GM19324 (cell line): ENCODE measurements around the gene SWSAP1.
"Not testable (repeated sequence)": the region's sequence is repeated elsewhere in the genome, so short reads cannot be mapped to it uniquely, and the experiment has no call there.

ENCODE experiments used
- ATAC-seq: cut with Tn5 transposase; IDR thresholded peaks from one replicate; pipeline ENCODE4 v1.9.1; 2021; ENCODE audit warnings: mild to moderate bottlenecking, moderate library complexity; ENCODE audit not compliant: unreplicated experiment, low FRiP score

Gene SWSAP1, protein sequence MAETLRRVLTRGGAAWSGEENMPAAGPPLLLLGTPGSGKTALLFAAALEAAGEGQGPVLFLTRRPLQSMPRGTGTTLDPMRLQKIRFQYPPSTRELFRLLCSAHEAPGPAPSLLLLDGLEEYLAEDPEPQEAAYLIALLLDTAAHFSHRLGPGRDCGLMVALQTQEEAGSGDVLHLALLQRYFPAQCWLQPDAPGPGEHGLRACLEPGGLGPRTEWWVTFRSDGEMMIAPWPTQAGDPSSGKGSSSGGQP

DNA sequence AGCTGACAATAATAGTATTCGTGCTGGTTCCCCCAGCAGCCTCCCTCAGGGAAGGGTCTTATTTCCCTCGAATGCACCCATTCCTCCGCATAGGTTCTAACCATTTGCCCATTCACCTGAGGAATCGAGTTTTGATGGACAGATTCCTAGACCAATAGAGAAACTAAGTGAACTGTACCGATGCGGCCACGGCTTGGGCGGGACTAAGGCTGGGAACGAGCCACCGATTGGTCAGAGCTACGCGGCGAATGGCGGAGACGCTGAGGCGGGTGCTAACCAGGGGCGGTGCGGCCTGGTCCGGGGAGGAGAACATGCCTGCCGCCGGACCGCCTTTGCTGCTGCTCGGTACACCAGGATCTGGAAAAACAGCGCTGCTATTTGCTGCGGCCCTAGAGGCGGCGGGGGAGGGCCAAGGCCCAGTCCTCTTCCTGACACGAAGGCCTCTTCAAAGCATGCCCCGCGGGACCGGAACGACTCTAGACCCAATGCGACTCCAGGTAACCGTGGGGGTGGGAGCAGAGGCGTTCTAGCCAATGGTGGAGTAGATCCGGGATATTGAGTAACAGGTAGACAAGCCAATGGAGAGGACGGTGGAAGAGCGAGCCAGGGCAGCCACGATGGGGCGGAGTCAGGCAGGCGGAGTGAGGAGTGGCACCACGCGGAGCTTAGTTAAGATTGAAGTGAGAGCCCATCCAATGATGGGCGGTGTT lies at the start of gene SWSAP1:
Gene SWSAP1, plus strand, starts transcription at position 234 of the 710 bp plus-strand sequence. Its CDS starts 15 bp downstream, at position 249.
- ATAC-seq, result peak; percentile 91

DNA sequence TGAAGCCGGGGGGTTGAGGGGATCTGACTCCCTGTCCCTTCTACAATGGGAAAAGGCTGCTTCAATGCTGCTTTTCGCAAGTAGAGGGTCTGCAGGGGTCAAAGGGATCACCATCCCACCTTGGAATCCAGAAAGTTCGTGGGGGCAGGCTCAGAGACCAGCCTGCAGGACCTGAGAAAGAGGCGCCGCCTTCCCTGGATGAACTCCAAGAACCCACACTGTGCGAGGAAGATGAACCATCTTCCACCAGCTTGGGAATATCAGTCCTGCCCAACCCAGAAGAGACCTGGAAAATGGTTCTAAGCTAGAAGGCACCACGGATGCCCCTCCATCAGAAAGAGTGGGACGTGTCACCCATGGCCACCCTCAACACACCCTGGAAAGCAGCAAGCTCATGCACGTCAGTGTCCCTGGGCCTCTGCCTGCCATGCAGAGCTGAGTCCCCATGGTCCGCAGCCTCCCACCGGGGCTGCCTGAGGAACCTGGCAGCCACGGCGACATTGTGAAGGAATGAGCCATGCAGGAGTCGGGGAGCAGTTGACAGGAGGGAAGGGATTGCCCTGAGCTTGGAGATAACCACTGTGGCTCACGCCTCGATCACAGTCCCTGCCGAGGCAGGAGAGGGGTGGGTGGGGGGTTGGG lies 49.6 kb upstream of the SWSAP1 start:
- no peak for ATAC-seq

DNA sequence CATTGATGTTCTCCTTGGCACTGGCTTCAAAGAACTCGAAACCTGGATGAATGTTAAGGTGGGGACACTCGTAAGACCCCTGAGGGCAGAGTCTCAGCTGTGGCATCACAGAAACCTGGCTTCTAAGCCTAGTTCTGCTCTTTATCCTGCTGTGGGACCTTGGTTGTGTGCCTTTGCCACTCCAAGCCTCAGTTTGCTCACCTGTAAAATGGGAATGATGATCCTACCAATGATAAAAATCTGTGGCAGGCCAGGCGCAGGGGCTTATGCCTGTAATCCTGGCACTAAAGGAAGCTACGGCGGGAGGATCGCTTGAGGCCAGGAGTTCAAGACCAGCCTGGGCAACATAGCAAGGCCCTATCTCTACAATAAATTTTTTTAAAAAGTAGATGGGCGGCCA lies 48.9 kb upstream of the SWSAP1 start:
- no peak for ATAC-seq

DNA sequence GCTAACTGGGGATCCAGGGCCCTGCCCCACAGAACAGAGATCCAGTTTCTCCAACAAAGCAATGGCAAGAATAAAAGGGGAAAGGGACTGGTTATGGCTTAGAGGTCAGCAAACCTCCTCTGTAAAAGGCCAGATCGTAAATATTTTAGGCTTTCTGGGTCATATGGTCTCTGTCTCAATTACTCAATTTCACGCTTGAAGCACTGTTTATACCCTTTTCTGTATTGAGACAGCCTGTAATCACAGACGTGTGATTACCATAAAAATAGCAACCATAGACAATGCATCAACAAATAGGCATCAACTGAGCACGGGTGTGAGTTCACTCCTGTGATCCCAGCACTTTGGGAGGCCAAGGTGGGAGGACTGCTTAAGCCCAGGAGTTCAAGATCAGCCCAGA lies 44.3 kb upstream of the SWSAP1 start:
- ATAC-seq, result no peak

DNA sequence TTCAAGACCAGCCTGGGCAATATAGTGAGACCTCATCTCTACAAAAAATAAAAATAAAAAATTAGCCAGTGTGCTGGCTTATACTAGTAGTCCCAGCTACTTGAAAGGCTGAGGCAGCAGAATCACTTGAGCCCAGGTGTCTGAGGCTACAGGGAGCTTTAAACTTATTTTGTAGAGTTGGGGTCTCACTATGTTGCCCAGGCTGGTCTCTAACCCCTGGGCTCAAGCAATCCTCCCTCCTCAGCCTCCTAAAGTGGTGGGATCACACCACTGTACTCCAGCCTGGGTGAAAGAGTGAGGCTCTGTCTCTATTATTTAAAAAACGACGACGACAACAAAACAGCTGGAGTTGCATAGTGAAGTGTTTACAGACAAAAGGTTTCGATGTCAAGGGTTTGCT lies 43.0 kb upstream of the SWSAP1 start:
- ATAC-seq, result no peak

DNA sequence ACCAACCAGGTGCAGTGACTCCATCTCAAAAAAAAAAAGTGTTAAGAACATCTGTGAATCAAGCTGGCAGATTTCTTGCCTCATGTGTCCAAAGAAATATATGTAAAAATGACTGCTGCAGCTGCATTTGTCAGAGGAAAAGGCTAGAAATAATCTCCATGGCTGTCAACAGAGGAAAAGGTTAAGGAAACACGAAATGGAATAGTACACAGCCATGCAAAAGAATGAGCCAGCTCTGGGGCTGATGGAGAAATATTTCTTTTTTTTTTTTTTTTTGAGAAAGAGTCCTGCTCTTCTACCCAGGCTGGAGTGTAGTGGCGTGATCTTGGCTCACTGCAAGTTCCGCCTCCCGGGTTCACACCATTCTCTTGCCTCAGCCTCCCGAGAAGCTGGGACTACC lies 41.6 kb upstream of the SWSAP1 start:
- ATAC-seq, result no peak

DNA sequence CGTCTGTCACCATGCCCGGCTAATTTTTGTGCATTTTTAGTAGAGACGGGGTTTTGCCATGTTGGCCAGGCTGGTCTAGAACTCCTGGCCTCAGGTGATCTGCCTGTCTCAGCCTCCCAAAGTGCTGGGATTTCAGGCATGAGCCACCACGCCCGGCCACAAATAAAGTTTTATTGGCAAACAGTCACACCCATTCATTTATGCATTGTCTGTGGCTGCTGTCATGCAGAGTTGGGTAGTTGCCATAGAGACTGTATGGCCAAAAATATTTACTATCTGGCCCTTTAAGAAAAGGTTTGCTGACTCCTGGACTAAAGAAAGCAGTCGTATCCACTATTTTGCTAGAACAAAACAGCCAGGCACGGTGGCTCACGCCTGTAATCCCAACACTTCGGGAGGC lies 40.6 kb upstream of the SWSAP1 start:
- ATAC-seq, result not testable (repeated sequence)

DNA sequence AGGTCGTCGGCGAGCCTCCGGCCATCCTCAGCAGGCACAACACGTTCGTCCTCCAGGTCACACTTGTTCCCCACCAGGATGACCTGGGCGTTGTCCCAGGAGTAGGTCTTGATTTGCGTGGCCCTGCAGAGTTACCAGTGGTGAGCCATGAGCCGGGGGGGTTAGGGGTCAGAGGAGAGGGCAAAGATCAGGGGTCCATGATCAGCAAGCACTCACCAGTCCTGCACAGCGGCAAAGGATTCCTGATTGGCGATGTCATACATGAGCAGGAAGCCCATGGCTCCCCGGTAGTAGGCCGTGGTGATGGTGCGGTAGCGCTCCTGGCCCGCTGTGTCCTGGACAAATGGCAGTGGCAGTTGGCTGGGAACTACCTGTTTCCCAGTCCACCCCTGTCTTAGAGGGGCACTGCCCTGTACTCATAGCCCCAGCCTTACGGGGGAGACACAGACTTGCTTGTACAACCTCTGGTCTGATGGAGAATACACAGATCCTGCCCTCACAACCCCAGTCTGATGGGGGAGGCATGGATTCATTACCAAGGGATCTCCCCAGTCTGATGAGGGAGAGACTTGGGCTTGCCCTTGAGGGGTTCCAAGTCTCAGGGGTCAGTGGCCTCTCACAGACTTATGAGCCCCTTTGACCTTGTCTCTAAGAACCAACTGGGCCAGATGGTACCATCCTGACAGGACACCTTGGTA lies 38.9 kb upstream of the SWSAP1 start:
- no peak for ATAC-seq

DNA sequence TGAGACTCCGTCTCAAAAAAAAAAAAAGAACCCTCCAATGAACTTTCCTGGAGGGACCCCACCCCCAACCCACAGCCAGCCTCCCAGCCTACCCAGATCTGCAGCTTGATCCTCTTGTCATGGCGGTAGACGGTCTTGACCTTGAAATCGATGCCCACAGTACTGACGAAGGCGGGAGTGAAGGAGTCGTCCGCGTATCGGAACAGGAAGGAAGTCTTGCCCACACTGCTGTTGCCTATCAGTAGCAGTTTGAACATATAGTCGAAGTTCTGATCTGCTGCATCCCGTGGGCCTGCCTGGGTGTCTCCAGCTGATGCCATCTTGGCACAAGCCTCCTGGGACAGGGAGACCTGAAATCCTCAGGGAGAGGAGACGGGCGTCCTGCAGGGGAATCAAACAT lies 37.4 kb upstream of the SWSAP1 start:
- ATAC-seq, result no peak

DNA sequence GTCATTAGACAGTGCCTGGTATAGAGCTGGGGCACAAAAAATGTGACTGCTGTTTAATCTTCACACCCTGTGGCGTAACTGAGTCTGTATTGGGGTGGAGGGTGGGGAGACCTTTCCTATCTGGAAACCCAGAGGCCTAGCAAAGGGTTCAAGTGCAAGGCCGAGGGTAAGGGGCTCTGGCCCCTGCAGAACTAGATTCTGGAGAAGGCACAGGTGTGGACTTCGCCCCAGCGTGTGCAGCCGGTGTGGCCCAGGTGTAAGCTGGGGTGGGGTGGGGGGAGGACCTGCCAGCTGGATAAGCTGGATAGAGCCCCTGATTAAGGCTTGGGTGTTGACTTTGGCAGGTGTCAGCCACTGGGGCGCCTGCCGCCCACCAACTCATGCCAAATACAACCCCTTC lies 36.3 kb upstream of the SWSAP1 start:
- ATAC-seq, result no peak

DNA sequence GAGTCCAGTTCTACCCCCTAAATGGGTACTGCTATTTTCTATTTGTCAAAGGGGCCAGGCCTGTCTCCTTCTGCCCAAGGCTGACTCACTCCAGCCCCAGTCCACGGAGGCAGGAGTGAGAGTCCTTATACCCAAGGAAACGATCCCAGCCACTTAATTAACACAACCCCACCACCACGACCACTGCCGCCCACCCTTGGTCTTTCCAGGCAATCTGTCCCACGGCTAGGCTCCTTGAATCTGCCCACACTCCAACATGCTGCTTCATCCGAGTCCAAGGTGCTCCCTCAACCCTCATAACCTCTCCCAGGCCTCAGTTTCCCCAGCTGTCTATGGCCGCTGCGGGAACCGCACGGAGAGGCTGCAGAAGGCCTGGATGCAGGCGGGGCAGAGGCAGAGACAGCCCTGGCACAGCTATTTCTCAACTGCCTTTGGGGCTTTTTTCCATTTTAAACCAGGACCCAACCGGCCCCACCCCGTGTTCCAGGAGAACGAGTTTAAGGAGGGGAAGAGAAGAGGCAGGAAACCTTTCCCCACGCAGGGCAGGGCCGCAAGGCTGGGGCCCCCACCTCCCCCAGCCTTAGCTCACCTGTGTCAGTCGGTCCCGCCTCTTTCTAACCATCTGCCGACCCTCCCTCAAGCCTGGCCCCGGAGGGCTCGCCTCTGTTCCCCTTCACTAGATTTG lies 35.8 kb upstream of the SWSAP1 start:
- no peak for ATAC-seq

DNA sequence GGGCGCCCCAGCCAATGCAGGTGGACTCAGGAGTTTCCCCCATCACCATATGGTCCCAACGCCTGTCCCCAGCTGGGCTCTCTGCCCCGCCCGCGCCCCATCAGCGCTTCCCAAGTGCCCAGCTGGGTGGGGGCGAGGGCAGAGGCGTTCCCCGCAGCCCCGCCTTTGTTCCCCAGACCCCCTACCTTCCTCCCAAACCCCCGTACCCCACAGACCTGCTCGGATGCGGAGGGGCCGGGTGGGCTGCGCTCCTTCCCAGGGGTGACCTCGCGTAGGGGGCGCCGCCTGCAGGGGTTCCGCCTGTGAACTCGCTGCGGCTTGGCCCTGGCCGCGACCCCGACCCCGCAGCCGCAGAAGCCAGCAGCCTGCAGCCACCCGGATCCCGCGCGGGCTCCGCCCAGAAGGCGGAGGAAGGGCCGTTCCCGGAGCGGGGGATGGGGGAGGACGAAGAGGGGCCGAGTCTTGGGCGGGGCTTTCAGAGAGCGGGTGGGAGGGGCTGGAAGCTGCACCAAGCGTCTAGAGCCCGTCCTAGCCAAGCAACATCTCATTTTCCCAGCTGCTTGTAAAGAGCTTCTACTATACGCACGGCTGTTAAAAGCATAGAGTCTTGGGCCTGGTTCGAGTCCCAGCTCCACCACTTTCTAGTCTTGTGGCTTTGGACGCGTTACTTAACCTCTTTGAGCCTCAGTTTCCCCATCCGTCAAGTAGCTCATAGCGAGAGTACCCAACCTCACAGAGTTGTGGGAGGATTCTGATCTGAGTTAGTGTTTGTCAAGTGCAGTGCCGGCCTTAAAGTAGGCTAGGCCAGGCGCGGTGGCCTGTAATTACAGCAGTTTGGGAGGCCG lies 35.0 kb upstream of the SWSAP1 start, which contains the start of gene RAB3D:
Gene RAB3D, minus strand, starts transcription at position 404 of the 845 bp plus-strand sequence. CDS start 2,258 bp downstream, outside the sequence.
- peak; percentile 78 for ATAC-seq

DNA sequence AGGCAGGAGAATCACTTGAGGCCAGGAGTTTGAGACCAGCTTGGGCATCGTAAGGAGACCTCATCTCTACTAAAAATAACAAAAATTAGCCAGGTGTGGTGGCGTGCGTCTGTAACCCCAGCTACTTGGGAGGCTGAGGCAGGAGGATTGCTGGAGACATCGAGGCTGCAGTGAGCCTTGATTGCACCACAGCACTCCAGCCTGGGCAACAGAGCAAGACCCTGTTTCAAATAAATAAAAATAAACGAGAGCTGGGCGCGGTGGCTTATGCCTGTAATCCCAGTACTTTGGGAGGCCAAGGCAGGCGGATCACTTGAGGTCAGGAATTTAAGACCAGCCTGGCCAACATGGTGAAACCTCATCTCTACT lies 34.4 kb upstream of the SWSAP1 start:
- not testable (repeated sequence) for ATAC-seq

DNA sequence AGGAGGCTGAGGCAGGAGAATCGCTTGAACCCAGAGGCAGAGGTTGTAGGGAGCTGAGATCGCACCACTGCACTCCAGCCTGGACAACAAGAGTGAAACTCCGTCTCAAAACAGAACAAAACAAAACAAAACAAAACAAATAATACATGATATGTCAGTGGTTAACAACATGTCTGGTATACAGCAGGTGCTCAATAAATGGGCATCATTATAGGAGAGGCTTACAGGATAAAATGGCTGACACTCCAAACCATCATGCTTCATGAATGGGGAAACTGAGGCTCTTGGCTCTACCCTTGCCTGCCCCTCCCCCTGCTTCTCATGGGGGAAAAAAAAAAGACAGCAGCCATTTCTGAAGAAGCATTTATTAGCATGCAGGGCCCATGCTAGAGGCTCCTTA lies 32.0 kb upstream of the SWSAP1 start:
- no peak for ATAC-seq

DNA sequence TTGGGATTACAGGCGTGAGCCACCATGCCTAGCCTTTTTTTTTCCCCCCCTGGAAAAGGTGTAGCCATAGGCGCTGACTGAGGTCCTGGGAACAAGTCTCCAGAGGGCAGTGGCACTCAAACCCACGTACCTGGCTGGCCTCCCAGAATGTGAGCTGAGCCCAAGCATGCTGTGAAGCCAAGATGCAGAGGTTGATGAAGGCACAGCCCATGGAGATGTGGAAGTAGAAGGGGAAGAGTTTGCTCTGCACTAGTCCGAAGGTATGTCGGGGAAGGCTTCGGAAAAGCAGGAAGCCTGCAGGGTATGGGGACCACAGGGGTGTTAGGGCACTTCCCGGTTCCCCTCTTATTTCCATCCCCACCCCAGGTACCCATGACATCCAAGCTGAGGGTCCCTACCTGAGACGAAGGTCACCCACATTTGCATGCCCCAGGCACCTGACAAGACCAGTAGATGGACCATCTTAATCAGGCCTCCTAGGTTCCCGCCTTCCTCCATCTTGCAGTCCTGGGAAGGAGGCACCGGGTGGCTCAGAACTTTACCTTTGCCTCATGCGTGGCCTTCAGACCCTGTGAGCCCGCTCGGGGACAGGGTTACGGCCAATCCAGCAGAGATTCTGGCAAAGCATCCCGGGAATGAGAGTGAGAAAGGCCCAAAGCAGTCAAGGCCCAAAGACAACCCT lies 29.2 kb upstream of the SWSAP1 start:
- no peak for ATAC-seq

DNA sequence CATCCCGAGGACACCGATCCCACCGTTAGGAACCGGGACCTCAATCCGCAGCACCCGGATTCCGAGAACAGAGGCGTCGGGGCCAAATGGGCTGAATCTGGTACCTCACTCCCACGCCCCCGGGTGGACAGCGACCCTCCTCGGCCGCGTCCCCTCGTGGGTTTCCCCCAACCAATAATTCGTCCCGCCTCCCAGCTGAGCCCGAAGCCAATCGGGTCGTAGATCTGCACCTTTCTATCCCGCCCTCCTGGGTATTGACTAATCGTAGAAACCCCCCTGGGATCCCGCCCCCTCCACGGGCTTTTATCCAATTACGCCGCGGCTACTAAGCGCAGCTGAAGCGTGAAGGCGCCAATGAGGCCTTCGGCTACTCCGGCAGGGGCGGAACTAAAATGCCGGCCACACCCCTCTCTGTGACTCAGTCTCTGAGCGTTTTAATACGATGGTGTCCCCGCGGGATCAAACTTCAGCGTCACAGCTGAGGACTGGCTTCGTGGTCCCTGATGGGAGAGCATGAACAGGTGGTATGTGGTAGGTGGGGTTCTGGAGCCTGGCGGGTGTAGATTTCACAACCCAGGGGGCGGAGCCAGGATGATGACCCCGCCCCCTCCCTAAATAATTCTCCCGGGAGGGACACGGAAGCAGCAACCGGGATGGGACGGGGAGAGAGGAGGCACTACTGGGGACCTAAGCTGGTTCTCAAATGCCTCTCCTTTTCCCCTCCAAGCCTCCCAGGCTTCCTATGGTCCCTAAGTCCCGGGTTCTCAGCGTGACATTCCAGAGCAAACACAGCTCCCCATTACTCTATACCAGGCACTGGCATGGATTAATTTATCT lies 28.1 kb upstream of the SWSAP1 start, which contains the start of the genes CCDC159 and TMEM205:
Gene CCDC159, plus strand, starts transcription at position 416 of the 837 bp plus-strand sequence. Its CDS starts 88 bp downstream, at position 504.
Gene TMEM205, minus strand, starts transcription at position 165 of the 837 bp plus-strand sequence. CDS start 649 bp downstream, outside the sequence.
- peak; percentile 94 for ATAC-seq

DNA sequence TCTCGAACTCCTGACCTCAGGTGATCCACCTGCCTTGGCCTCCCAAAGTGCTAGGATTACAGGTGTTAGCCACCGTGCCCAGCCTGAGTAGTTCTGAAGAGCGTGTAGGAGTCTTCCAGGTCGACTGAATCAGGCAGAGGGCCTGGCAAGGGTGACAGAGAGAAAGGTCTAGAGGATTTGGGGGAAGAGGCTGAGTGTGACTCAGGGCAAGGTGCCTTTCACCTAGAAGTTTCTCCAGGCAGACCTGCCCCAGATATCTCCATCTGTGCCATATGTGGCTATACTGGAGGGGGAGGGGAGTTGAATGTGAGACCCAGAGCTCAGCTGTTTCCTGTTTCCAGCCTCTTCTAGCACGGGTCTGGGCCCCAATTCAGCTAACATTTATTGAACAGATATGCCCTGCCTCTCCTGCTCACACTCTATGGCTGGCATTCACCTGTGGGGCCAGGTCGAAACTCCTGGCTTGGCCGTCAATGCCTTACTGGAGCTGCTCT lies 26.9 kb upstream of the SWSAP1 start:
- ATAC-seq, result no peak

DNA sequence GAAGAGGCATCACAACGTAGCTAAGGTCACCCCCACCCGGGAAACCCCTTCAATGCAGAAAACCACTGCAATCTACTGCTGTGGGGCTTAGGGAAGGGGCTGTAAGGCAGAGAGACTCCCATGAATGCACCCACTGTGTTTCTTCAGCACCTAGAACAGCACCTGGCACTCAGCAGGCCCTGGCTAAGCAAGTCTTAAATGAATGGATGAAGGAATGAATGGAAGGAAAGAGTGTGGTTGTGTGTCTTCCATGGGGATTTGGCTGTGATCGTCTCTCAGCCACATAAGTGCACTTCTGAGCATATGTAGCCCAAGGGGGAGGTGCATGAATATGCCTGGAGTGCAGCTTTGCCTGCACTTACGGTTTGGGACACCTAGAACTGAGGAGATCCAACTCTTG lies 25.3 kb upstream of the SWSAP1 start:
- ATAC-seq, result no peak
